Fibroblast of skin of left quadriceps (primary cell): ENCODE data around the gene CAPZB.
A peak's percentile ranks its signal among the peaks of the same experiment; 100 is the strongest.

Experiments used
- DNase-seq, 2 experiments: peaks; one replicate each; pipeline ENCODE4 v3.0.0-alpha.2; 2013; ENCODE audit warnings: low read depth in 2 of 2

Gene CAPZB

GRCh38 chr1:19329611-19330010 is 155.7 kb downstream of the CAPZB start:
- no peak for DNase-seq

GRCh38 chr1:19329188-19329587 is 156.2 kb downstream of the CAPZB start:
- no peak for DNase-seq

DNA sequence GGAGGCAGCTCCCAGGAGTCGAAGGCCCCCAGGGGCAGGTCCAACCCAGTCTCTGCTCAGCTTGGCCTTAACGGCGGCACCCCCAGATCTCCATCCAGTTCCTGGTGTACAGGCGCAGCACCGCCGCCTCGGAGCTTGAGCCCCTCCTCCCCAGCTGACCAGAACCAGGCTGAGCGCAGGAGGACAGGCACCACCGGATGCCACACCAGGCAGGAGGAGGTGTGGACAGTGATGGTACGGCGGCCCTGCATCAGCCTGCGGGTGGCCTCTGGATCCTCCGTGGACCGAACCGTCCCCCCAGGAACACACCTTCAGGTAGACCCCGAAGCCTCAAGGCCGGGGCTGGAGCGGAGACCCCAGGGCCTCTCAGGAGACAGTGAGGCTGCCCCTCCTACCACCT is 156.9 kb downstream of the CAPZB start:
- DNase-seq: no peak

GRCh38 chr1:19327736-19328135 is 157.6 kb downstream of the CAPZB start:
- DNase-seq: no peak

DNA sequence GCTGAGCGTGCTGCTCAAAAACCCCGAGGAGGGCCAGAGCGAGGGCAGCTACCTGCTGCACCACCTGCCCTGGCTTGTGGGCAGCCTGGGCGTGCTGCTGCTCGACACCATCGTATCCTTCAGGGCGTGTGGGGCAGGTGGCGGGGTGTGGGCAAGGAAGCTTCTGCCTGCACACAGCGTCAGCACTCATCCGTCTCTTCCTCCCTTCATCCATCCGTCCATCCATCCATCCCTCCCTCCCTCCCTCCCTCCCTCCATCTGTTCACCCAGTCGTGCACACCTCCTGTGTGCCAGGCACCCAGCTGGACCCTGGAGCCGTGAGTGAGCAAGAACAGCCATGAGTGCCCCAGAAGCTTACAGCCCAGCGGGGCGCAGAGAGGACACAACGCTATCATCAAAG is 158.0 kb downstream of the CAPZB start:
- DNase-seq: no peak

GRCh38 chr1:19326748-19327065 is 158.6 kb downstream of the CAPZB start:
- no peak for DNase-seq

DNA sequence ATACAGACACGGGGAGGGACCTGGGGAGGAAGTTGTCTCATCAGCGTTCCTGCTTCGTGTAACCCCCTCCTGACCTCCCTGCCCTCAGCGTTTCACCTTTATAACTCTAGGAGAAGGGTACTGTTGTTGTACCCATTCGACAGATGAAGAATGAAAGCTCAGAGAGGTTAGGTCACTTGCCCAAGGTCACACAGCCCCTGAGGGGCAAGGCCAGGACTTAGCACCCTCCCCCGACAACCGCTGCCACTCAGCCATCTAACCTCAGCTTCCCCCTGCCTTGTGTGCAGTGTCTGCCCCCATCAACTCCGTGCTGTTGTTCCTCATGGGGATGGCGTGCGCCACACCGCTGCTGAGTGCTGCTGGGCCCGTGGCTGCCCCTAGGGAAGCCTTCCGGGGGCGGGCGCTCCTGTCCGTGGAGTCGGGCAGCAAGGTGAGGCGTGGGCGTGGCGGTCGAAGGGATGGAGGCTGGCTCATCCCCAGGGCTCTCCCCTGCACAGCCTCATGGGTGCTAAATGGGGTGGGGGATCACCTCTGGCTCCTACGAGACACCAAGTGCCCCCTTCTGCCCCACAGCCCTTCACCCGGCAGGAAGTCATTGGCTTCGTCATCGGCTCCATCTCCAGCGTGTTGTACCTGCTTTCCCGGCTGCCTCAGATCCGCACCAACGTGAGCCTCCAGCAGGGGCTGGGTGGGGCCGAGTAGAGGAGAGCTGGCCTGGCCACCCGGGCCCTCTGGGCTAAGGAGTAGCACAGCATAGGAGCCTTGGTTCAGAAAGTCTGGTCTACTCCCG is 159.2 kb downstream of the CAPZB start:
- DNase-seq: no peak

GRCh38 chr1:19325368-19325957 is 159.9 kb downstream of the CAPZB start:
- DNase-seq: no peak

DNA sequence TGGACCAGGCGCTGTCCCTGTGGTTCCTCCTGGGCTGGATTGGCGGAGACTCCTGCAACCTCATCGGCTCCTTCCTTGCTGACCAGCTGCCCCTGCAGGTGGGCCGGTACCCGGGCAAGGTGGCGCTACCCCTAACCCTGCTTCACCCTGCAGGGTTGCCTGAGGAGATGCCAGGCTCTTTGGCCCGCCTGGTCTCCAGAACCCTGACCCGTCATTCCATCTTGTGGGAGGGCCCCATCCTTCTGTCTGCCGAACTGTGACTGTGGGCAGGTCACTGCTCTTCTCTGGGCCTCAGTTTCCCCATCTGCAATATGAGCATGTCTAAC is 160.7 kb downstream of the CAPZB start:
- DNase-seq: no peak

DNA sequence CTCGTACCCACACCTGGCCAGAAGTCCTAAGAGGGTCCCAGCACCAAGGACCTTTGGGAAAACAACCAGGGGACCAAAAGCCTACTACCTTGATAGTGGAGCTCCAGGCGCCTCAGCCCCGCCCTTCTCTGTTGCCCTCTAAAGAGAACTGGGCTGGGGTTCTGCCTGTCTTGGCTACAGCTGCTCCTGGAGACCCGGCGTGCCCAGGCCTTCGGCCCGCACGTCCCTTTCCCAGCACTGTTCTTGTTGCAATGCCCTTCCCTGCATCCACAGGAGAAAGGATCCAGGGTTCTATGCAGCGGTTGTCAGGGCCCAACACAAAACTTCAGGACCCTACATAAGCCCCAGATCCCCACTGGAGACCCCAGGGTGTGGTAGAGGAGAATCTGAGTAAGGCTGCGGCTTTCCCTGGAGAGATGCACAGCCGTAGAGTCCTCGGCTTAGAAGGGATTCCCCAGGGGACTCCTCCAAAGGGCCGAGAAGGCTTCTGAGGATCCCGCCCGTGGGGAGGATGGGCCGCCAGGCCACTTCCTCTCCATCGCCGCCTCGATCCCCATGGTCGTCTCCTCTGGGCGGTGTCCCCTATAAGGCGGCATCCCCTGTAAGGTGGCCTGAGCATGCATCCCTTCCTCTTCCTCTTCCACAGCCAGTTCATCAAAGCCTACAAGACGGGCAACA is 161.2 kb downstream of the CAPZB start:
- no peak for DNase-seq

- DNase-seq: no peak
These were observed 162.9 kb downstream of the CAPZB start for GRCh38 chr1:19322481-19322880.

DNA sequence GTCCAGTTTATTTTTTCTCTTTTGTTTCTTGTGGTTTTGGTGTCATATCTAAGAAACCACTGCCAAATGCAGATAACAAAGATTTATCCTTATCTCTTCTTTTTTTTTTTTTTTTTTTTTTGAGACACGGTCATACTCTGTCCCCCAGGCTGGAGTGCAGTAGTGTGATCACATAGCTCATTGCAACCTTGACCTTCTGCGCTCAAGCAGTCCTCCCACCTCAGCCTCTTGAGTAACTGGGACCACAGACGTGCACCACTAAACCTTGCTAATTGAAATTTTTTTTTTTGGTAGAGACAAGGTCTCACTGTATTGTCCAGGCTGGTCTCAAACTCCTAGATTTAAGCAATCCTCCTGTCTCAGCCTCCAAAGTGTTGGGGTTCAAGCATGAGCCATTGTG is 164.3 kb downstream of the CAPZB start:
- no peak for DNase-seq

GRCh38 chr1:19319196-19319595 is 166.1 kb downstream of the CAPZB start:
- DNase-seq: no peak

DNA sequence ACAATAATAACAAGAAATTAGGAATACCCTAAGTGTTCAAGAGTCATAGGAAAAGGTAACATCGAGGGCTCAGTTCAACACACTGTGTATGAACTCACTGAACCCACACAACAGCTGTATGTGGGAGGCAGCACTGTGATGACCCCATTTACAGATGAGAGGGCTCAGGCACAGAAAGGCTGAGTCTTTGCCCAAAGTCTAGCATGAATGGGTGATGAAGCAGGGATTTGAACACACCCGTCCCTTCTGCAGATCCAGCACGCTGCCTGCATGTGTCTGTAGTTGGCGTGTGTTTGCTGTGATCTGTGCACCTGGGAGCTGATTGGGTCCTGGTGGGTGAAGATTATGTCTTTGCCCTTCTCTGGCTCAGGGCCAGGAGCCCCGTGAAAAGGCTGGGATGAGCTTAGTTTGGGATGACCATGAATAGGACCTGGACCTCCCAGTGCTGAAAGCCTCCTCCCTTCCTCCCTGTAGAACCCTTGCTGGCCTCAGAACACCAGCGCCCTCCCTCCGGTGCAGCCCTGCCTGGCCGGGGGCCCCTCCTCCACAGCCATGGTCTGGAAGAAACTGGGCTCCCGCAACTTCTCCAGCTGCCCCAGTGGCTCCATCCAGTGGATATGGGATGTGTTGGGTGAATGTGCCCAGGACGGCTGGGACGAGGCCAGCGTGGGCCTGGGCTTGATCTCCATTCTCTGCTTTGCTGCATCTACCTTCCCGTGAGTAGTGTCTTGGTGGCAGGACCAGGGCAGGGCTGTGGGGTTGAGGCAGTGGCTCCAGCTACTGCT is 168.0 kb downstream of the CAPZB start:
- DNase-seq: no peak

- no peak for DNase-seq
These were observed 169.8 kb downstream of the CAPZB start for GRCh38 chr1:19315378-19316198.

- no peak for DNase-seq
These were observed 171.1 kb downstream of the CAPZB start for GRCh38 chr1:19313961-19314882.

DNA sequence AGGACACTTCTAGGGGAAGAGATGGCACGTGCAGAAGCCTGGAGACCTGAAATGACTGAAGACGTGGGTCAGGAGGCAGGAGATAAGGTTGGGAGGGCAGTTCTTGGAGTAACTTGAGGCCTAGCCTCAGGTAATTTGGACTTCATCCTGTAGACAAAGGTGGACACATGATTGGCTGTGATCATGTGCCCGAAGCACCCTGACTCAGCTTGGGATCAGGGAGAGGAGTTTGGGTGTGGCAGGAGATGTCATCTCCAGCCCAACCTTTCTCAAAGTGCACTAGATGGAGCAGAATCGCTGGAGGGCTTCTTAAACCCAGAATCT is 171.7 kb downstream of the CAPZB start:
- no peak for DNase-seq

DNA sequence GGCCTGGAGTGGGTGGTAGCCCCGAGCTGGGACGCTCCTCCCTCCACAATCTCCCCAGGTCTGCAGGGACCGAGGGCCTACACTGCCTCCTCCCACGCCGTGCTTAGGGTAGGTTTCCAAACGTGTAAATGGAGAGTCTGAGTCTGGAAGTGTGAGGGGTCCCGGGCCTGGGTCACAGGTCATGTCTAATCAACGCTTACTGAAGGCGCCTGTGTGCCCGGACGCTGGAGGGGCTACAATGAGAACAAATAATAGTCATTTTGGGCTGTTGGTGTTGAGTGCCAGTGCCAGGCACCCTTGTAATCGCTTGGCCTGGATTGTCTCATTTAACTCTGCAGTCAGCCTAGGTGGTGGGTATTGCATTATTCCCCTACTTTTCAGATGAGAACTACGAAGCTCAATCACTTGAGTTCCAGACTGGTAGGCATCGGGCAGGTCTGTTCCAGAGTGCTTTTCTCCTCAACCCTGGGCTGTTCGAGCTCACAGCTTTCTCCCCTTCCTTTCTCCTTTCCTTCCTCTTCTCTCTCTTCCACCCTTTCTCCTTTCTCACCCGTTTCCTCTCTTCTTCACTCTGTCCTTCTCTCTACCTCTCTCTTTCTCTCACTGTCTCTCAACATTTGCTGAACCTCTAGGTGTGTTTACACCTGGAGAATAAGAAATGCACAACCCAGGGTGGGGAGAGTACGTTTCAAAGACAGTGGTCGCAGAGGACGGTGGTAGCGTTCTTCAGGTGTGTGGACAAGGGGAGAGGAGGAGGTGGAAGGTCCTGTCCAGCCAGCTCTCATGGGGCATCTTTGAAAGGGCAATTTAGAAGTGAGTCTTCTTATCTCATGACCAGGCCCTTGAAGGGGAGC is 172.3 kb downstream of the CAPZB start:
- DNase-seq: no peak

DNA sequence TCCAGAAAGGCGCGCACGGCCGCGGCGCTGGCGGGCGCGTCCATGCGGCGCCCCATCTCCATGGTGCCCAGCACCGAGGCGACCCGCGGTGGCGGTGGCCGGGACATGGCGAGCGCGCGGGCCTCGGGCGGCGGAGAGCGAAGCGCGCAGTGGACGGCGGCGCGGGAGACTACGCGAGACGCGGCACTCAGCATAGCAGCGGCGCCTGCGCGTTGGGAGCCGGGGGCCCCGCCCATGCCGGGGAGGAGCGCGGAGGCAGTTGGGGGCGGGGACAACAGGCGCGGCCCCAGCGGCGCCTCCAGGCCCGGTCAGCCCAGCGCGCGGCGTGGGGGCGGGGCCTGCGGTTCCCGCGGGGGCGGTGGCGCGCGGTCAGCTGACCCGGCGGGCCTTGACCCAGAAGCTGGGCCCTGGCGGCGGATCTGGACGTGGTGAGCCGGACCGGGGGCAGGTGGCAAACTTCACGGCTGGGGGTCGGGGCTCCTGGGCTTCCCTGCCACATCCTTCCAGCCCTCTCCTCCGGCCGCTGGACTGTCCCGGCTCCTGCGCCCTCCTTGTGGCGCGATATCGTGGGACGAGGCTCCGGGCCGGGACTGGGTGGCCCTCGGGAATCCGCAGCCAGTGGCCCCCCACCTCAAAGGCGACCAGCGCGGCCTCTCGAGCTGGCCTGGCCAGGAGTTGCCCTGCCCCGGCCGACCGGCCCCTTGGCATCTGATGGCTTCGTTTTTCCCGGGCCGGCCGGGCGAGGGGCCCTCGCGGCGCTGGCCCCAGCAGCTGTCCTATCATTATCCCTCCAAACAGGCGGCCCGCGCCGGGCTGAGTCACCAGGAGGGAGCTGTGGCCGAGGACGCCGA is 173.2 kb downstream of the CAPZB start, which contains the start of the genes AKR7A2 and SLC66A1:
AKR7A2 (minus strand) TSS at position 214 of the 851 bp plus-strand sequence; CDS start at position 194, 20 bp downstream.
SLC66A1 (plus strand) TSS at position 396 of the 851 bp plus-strand sequence. CDS start 5,352 bp downstream, outside the sequence.
- peak; percentile 78 to 80 for DNase-seq
